Astrocyte of the cerebellum (primary cell): ENCODE results near the gene TAF1C.

ENCODE experiments used
- DNase-seq: peaks from one replicate; pipeline ENCODE4 v3.0.0-alpha.2; 2011; ENCODE audit warnings: low read depth
- H3K4me3 ChIP-seq: 2 replicates; pipeline ENCODE4 v1.5.1; 2011; ENCODE audit warnings: mild to moderate bottlenecking, low read depth, low read length, moderate library complexity
- CTCF ChIP-seq: IDR thresholded peaks from 2 replicates; pipeline ENCODE4 v1.5.1; 2012; ENCODE audit warnings: low read length, low read depth, moderate library complexity, mild to moderate bottlenecking; ENCODE audit errors: missing control alignments
- in situ Hi-C: cut with HindIII; loops from 2 replicates; pipeline ENCODE4 v1.10.0; 2017; ENCODE audit warnings: low sequenced_read_pairs

Gene TAF1C

GRCh38 chr16:84199097-84199496 lies 12.2 kb upstream of the TAF1C start:
- in situ Hi-C loops = no loop called here

GRCh38 chr16:84198401-84198800 lies 11.5 kb upstream of the TAF1C start:
- no peak for DNase-seq
- in situ Hi-C loops = no loop called here
- no peak overlapping the region for H3K4me3 ChIP-seq
- no peak for TF ChIP-seq CTCF

More at GRCh38 chr16:84199097-84199496, 12.2 kb upstream of the TAF1C start:
- TF ChIP-seq CTCF = no peak
- DNase-seq = no peak
- no peak overlapping the region for H3K4me3 ChIP-seq

GRCh38 chr16:84197466-84198128 lies 10.7 kb upstream of the TAF1C start:
- no peak overlapping the region for H3K4me3 ChIP-seq
- no peak for TF ChIP-seq CTCF
- in situ Hi-C loops = no loop called here
- DNase-seq = no peak

- H3K4me3 ChIP-seq = no peak overlapping the region
- TF ChIP-seq CTCF = no peak
- in situ Hi-C loops = no loop called here
- no peak for DNase-seq
These were observed 10.0 kb upstream of the TAF1C start for GRCh38 chr16:84196727-84197394.

- DNase-seq = no peak
- in situ Hi-C loops = no loop called here
- no peak overlapping the region for H3K4me3 ChIP-seq
- TF ChIP-seq CTCF = no peak
These were observed 9.2 kb upstream of the TAF1C start for GRCh38 chr16:84196101-84196500.

GRCh38 chr16:84195201-84196093 lies 8.6 kb upstream of the TAF1C start:
- DNase-seq = no peak
- in situ Hi-C loops = no loop called here
- no peak for TF ChIP-seq CTCF
- no peak overlapping the region for H3K4me3 ChIP-seq
